GM19043 (cell line): ENCODE measurements around the gene STX17.

Source experiments
- ATAC-seq: cut with Tn5 transposase; IDR thresholded peaks from one replicate; pipeline ENCODE4 v1.9.1; 2021; ENCODE audit warnings: low read depth; ENCODE audit not compliant: unreplicated experiment

STX17 gene

DNA sequence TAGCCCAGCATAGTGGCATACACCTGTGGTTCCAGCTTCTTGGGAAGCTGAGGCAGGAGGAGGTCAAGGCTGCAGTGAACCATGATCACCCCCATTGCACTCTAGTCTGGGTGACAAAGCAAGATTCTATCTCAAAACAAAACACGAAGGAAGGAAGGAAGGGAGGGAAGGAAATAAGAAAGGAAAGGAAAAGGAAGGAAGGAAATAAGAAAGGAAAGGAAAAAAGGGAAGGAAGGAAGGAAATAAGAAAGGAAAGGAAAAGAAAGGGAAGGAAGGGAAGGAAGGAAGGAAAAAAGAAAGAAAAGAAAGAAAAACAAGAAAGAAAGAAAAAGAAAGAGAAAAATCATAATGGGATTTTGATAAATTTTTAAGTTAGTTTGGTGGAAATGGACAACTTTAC lies 3.1 kb upstream of the STX17 start:
- no peak for ATAC-seq

DNA sequence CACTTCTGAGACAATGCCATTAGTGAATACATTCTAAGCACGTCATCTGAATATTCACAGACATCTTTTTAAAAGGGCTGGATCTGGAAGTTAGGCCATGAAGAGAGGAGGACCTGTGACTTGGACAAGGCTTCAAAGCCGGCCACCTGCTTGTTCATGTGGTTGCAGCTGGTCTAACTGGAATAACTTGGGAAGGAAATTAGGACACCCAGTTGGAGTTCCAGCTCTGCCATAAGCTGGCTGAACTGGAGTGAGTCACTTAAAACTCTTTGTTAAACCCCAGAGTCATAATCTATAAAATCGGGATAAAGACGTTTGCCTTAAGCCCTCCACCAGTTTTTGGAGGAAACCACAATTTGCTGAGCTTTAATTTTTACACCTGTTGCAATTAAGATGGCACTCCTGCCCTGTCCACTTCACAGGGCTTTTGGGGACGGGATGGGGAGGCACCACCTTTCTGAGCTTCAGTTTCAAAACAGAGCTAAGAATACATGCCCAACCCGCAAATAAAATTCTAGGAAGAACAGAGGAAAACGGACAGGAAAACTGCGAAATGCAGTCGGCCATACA lies 536 bp upstream of the STX17 start:
- ATAC-seq, result no peak

DNA sequence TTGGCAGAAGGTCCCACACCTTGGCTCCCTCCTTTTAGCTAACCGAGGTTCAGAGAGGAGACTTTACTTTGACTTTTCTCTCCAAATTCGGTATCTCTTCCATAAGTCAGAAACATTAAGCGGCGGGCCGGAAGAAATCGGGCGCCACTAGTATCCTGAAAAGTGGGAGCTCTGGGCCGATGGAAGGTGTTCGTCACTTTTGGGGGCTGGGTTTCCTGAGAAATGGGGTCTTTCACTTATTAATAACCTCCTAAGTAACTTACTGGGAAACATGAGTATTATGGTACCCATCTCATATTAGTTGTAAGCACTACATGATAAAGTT lies 716 bp downstream of the STX17 start:
- no peak for ATAC-seq

- ATAC-seq, result no peak
Measured at GRCh38 chr9:99911600-99911999, 5.1 kb downstream of the STX17 start.

DNA sequence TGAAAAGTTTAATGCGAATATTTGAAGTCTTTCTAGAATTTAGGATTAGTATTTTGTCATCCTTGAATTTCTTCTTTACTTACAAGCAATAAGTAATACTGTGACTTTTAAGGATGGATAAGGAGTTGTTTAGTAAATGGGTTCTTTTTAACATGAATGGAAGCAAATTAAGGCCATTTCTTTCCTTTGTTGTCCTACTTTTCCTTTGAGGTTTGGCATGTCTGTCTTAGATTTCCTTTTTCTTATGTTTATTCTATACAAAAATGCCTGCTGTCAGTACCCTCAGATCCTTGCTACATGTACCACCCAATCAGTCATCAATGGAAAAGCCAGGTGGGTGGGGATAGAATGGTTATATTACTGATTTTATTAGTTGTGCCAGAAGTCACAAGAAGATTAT lies 10.2 kb downstream of the STX17 start:
- no peak for ATAC-seq

DNA sequence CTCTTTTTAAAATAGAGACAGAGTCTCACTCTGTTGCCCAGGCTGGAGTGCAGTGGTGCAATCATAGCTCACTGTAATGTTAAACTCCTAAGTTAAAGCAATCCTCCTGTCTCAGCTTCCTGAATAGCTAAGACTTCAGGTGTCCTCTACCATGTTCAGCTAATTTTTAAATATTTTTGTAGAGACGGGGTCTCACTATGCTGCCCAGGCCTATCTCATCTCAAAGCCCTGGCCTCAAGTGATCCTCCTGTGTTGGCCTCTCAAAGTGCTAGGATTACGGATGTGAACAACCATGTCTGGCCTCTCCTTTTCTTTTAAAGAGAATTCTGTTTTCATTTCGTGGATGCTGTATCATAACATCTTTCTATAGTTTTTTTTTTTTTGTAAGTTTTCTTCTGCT lies 11.7 kb downstream of the STX17 start:
- ATAC-seq, result no peak

DNA sequence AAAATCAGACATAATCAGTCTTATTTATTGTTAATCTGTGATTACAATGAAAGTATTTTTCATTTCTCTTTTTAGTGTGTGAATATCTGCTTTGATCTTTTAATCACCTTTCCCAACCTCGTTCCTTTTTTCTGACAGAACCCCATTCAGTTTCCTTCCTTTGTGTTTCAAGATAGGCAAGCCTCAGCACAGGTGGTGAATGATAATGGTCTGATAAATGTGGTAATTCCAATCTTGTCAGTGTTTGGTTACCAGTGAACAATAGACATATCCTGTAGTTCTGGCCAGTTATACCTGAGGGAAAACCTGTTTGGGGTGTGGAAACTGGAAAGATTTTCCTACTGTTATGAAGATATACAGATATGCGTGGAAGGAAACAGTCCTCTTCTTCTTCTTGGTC lies 13.5 kb downstream of the STX17 start:
- ATAC-seq, result no peak

DNA sequence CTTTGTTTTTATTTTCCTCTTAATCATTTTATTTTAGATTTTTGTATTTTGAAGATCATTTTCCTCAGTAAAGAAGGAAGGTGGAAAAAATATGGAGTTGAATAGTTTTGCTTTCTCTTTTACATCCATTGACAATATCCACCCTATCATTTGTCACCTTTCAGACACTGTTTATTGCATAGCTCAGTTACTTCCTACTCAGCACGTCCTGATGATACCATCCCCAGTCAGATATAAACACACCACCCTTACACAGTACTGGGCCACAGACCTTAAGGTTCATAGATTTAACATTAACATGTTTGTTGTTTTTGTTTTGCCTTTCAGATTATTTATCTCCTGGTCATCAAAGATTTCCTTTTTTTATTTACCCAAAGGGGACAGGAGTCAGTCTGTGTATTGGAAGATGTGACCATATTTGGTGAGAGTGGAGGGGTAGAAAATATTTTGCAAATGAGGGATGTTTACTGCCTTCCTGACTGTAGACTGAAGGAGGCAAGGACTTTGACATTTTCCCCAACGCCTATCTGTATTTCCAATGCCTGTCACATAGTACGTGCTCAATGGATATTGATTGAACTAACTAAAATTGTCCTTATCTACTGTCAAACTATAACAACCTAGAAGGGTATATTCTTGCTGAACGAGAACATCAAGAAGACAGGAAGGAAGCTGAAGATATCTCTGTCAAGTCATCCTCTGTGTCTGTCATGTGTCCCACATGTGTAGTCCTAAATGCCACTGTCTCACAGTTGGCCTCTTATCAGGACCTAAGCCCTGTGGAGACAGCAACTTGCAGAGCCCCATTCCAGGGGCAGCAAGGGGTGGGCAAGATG lies 15.6 kb downstream of the STX17 start:
- no peak for ATAC-seq

DNA sequence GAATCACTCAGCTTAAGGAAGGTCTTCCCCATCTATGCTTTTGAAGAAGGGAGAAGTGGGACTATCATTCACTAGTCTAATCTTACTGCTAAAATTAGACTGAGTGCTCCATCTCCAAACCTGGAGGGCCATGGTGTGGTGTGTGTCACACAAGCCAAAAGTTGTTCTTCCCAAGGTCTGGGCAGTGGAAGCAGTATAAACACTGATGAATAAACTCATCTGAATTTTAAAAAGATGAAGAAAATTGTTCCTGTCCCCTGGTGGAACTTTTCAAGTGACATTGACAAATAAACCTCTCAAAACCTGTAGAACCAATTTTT lies 16.2 kb downstream of the STX17 start:
- no peak for ATAC-seq

GRCh38 chr9:99925541-99925940 lies 19.1 kb downstream of the STX17 start:
- ATAC-seq, result no peak

GRCh38 chr9:99929652-99930051 lies 23.2 kb downstream of the STX17 start:
- no peak for ATAC-seq

- no peak for ATAC-seq
Measured at GRCh38 chr9:99931155-99931840, 24.8 kb downstream of the STX17 start.

DNA sequence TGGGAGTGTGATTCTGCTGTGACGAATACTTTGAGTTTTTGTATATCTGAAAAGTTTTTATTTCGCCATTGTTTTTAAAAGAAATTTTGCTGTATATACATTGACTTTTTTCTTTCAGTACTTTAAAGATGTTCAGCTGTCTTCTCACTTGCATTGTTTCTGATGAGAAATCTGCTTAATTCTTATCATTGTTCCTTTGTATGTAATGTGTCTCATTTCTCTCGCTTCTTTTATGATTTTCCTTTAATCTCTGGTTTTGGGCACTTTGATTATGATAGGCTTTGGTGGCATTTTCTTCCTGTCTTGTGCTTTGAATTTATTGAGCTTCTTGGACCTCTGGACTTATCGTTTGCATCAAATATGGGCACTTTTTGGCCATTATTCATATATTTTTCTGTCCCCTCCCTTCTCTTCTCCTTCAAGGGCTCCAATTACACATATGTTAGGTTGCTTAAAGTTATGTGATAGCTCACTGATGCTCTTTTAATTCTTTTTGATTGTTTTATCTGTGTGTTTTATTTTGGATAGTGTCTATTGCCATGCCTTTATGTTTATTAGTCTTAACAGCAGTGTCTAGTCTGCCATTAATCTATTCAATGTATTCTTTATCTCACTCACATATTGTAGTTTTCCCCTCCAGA lies 30.6 kb downstream of the STX17 start:
- ATAC-seq, result no peak

- no peak for ATAC-seq
Measured at GRCh38 chr9:99947395-99947794, 40.9 kb downstream of the STX17 start.

DNA sequence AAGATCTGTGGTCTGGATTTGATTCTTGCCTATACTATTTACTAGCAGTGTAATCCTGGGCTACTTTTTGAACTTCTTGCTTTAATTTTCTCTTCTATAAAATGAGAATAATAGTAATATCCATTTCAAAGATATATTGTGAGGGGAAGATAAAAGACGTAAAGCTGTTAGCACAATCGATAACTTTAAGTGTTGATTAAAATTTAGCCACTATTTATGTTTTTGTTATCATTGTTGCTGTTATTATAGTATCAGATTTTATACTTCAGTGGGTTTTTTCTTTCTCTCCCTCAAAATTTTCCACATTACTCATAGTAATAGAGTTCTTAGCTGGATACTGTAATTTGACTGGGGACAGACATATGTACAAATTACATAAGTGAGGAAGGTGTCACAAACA lies 42.0 kb downstream of the STX17 start:
- no peak for ATAC-seq

DNA sequence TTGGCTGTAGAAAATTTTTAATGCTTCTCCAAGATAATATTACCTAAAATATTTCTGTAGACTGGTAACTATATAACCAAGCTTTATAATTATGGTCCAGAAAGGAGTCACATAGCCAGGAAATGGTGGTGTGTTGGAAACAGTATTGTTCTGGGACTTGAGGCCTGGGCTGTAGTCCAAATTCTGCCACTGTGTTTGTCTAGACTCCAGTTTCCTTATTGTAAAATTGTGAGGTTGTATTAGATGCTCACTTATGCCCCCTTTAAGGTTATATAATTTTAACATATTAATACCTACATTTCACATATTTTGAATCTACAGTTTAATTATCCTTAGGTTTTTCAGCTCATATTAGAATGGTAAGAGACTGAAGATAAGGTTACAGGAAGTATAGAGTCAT lies 42.4 kb downstream of the STX17 start:
- no peak for ATAC-seq

DNA sequence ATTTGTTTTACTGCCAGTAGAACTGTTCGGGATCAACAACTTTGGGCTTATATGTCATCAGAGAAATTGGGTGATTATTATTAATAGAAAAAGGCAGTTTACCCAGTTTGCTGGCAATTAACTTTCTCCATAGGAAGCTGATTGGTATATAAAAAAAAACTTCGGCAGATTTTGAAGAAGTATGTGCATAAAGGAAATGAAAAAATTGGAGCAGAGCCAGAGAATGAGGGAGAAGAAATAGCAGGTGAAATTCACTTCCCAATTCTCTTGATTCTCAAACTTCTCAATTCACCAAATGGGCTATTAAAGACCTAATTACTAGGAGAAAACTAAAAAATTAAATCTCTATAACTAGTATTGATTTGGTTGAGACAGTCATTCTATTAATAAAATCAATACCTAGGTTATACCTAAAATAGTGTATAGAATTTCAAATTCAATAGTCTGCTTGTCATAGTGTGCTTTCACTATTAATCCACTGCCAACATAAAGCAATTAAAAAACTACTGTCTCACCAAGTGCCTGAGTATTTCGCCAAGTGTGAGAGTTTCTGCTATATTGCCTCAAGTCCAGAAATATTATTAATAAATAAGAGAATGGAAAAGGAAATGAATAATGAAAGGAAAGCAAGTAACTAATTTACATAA lies 47.5 kb downstream of the STX17 start:
- ATAC-seq, result no peak

DNA sequence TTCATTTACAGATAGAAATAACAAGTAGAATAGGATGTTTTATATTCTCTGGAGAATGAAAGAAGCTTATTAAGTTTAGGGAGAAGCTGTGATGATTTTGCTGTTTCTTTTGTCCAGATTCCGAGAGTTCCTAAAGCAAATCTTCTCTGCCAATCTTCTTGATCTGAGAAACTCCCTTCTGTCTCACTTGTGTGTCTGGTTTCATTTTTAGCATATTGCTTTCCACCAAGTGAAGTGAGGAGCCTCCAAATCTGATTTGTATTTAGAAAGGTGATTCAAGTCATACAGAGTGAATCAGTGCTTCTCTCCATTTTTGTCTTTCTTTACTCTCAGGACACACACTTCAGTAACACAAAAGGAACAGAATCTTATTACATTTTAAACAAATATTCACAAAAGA lies 48.4 kb downstream of the STX17 start:
- ATAC-seq, result no peak

GRCh38 chr9:99955606-99956005 lies 49.2 kb downstream of the STX17 start:
- ATAC-seq, result no peak

GRCh38 chr9:99962680-99963261 lies 56.3 kb downstream of the STX17 start:
- ATAC-seq, result no peak

DNA sequence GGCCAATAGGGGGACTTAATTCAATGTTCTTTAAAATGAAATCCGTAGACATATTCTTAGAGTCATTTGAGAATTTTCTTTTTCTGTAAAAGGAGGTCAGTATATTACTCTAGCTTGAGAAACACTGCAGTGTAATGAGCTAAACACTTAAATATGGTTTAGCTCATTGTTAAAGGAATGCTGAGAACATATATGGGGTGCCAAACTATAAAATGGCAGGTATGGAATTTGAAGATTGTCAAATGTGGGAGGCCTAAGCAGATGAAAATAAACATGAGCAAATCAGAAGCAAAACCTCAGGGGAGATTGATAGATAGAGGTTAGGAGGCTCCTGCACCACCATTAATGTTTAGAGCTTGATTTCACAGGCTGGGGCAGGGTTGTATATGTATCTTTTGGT lies 57.9 kb downstream of the STX17 start:
- ATAC-seq, result no peak
